Osteoblast (primary cell): ENCODE data around the gene CFAP141. TPM values are rescaled to one million over a fixed set of nuclear protein-coding genes. Genes with fewer than 3 reads are reported as not detected.
A peak's percentile ranks its signal among the peaks of the same experiment; 100 is the strongest.

Source experiments
- DNase-seq: peaks from one replicate; pipeline ENCODE4 v3.0.0; 2011; ENCODE audit warnings: low spot score, mixed read lengths; ENCODE audit not compliant: insufficient read length; ENCODE audit errors: missing footprints
- H2AFZ ChIP-seq: 2 replicates; pipeline ENCODE4 v1.6.0; 2011; ENCODE audit warnings: mild to moderate bottlenecking, low read length
- H3K27ac ChIP-seq: 2 replicates; pipeline ENCODE4 v1.5.1; 2011; ENCODE audit warnings: mild to moderate bottlenecking, low read depth, low read length, moderate library complexity
- H3K27me3 ChIP-seq: 2 replicates; pipeline ENCODE4 v1.6.0; 2012; ENCODE audit warnings: mild to moderate bottlenecking, control low read depth, inconsistent platforms, low read length, moderate library complexity; ENCODE audit not compliant: insufficient read depth
- H3K36me3 ChIP-seq: 2 replicates; pipeline ENCODE4 v1.5.1; 2011; ENCODE audit warnings: mild to moderate bottlenecking, low read length, control low read depth, moderate library complexity; ENCODE audit not compliant: insufficient read depth
- H3K4me1 ChIP-seq: 2 replicates; pipeline ENCODE4 v1.5.1; 2011; ENCODE audit warnings: mild to moderate bottlenecking, low read length, control low read depth, moderate library complexity; ENCODE audit not compliant: insufficient read depth
- H3K4me2 ChIP-seq: 2 replicates; pipeline ENCODE4 v1.6.0; 2011; ENCODE audit warnings: mild to moderate bottlenecking, low read length; ENCODE audit not compliant: insufficient read depth
- H3K4me3 ChIP-seq: fragments of 200-600 bp; sonication (generic); 3 replicates; pipeline ENCODE4 v1.5.1; 2012; ENCODE audit warnings: mild to moderate bottlenecking, low read length, inconsistent platforms; ENCODE audit not compliant: insufficient read depth
- H3K79me2 ChIP-seq: 2 replicates; pipeline ENCODE4 v1.6.0; 2012; ENCODE audit warnings: mild to moderate bottlenecking, low read length, control low read depth, inconsistent platforms; ENCODE audit not compliant: insufficient read depth
- H3K9me3 ChIP-seq: 2 replicates; pipeline ENCODE4 v1.5.1; 2011; ENCODE audit warnings: low read depth, low read length, control low read depth
- H4K20me1 ChIP-seq: 2 replicates; pipeline ENCODE4 v1.6.0; 2012; ENCODE audit warnings: mild to moderate bottlenecking, low read length, control low read depth; ENCODE audit not compliant: insufficient read depth
- CTCF ChIP-seq: IDR thresholded peaks from 2 replicates; pipeline ENCODE4 v1.5.1; 2011; ENCODE audit warnings: mild to moderate bottlenecking, low read depth, low read length, moderate library complexity; ENCODE audit errors: extremely low read depth
- total RNA-seq: library from RNA; depleted of rRNA; stranded (reverse); fragments of >200 nt; gene quantifications from 2 replicates; pipeline ENCODE4 v1.2.3, GENCODE V29; 2012

CFAP141 gene
- total RNA-seq, 1 donor: not detected

GRCh38 chr1:154225370-154225769 is 19.2 kb upstream of the CFAP141 start:
- peaks cover 52% of the 10 kb centered on the region for H4K20me1 ChIP-seq
- peaks cover 22% of the 10 kb centered on the region for H3K4me1 ChIP-seq
- H3K4me3 ChIP-seq: no peak overlapping the region
- H3K79me2 ChIP-seq: peaks cover 93% of the 10 kb centered on the region
- H2AFZ ChIP-seq: no peak overlapping the region
- H3K36me3 ChIP-seq: peaks cover 54% of the 10 kb centered on the region
- H3K9me3 ChIP-seq: no peaks in the 10 kb centered on the region
- DNase-seq: no peak
- no peak overlapping the region for H3K27ac ChIP-seq
- H3K27me3 ChIP-seq: no peaks in the 10 kb centered on the region
- H3K4me2 ChIP-seq: no peak overlapping the region
- TF ChIP-seq CTCF: no peak

GRCh38 chr1:154223621-154224020 is 17.5 kb upstream of the CFAP141 start:
- no peak overlapping the region for H2AFZ ChIP-seq
- DNase-seq: no peak
- H3K79me2 ChIP-seq: peaks cover 93% of the 10 kb centered on the region
- H3K27ac ChIP-seq: peak overlapping the region; percentile 93
- peaks cover 53% of the 10 kb centered on the region for H4K20me1 ChIP-seq
- peak overlapping the region; percentile 78 for H3K4me2 ChIP-seq
- no peak overlapping the region for H3K4me3 ChIP-seq
- H3K36me3 ChIP-seq: peaks cover 42% of the 10 kb centered on the region
- no peaks in the 10 kb centered on the region for H3K9me3 ChIP-seq
- H3K27me3 ChIP-seq: no peaks in the 10 kb centered on the region
- TF ChIP-seq CTCF: no peak
- peaks cover 32% of the 10 kb centered on the region for H3K4me1 ChIP-seq

- peak overlapping the region; percentile 96 for H3K4me3 ChIP-seq
Observed at GRCh38 chr1:154222918-154223317, 16.8 kb upstream of the CFAP141 start.

GRCh38 chr1:154222518-154222917 is 16.4 kb upstream of the CFAP141 start:
- Histone ChIP-seq H2AFZ (no peak overlapping the region), H3K27ac (peak overlapping the region; percentile 93), H3K79me2 (peaks cover 95% of the 10 kb centered on the region), H3K4me1 (peaks cover 37% of the 10 kb centered on the region), H3K27me3 (no peaks in the 10 kb centered on the region), H3K9me3 (no peaks in the 10 kb centered on the region), H3K4me3 (peak overlapping the region; percentile 96), H3K36me3 (peaks cover 43% of the 10 kb centered on the region), H3K4me2 (peak overlapping the region; percentile 78), H4K20me1 (peaks cover 60% of the 10 kb centered on the region)
- no peak for DNase-seq
- TF ChIP-seq CTCF: no peak

More at GRCh38 chr1:154222918-154223317, 16.8 kb upstream of the CFAP141 start:
- Histone ChIP-seq H3K27ac (peak overlapping the region; percentile 93), H3K4me2 (peak overlapping the region; percentile 78), H3K4me1 (peaks cover 37% of the 10 kb centered on the region), H4K20me1 (peaks cover 59% of the 10 kb centered on the region), H3K79me2 (peaks cover 94% of the 10 kb centered on the region), H3K27me3 (no peaks in the 10 kb centered on the region), H2AFZ (no peak overlapping the region), H3K36me3 (peaks cover 43% of the 10 kb centered on the region), H3K9me3 (no peaks in the 10 kb centered on the region)
- no peak for TF ChIP-seq CTCF
- no peak for DNase-seq
